ENCODE measurements around the gene SLC16A3. TPM values are rescaled to one million over a fixed set of nuclear protein-coding genes. Genes with fewer than 3 reads are reported as not detected.

SLC16A3 gene
- polyA plus RNA-seq, 1 donor (not counting 4 experiments of a cell fraction or from before 2014, with no cell fraction given), result 35.7 TPM

DNA sequence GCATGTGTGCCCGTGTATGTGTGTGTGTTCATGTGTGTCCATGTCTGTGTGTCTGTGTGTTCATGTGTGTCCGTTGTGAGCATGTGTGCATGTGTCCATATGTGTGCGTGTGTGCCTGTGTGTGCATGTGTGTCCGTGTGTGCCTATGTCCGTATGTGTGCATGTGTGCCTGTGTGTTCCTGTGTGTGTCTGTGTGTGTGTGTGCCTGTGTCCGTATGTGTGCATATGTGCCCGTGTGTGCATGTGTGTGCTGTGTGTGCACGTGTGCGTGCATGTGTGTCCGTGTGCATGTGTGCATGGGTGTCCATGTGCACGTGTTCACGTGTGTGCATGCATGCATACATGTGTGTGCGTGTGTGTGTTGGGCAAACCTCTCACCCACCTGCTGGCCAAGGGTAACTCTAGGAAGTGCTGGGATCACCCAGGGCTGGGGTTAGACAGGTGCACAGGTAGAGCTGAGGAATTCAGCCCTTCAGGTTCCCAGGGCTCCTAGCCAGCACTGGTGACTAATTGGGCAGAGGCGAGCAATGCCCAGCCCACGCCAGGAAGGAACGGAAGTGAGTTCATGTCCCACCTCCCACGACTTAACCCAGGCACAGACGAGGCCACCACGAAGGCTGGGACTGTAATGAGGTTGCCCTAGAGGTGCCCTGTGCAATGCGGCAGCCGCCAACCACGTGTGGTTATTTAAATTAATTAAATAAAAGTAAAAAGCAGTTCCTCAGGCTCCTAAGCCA lies 52.8 kb downstream of the SLC16A3 start:
- peaks cover 36% of the 10 kb centered on the region for H3K4me1 ChIP-seq (ENCODE audit: control insufficient read depth, extremely low read depth, insufficient read depth, low read length)
- H3K79me2 ChIP-seq (ENCODE audit: control insufficient read depth, insufficient read depth, low read length), result no peaks in the 10 kb centered on the region
- H3K4me2 ChIP-seq (ENCODE audit: control insufficient read depth, extremely low read depth, insufficient read depth, low read depth, low read length), result no peak overlapping the region
- dilution Hi-C loops (cut with MboI; ENCODE audit: extremely low pct_ligation_motif_present, low sequenced_read_pairs), result no loop called here
- no peak overlapping the region for H3K4me3 ChIP-seq (ENCODE audit: control insufficient read depth in 2 of 3, extremely low read depth in 1 of 3, insufficient read depth in 2 of 3, low read depth in 1 of 3, low read length in 3 of 3)
- no peaks in the 10 kb centered on the region for H3K27me3 ChIP-seq (ENCODE audit: control insufficient read depth, extremely low read depth, insufficient read depth, low read length)
- H3K9me3 ChIP-seq (ENCODE audit: control insufficient read depth, low read depth, low read length), result no peaks in the 10 kb centered on the region
- H3K27ac ChIP-seq (ENCODE audit: control insufficient read depth, insufficient read depth, low read length), result peak overlapping the region; percentile 23
- no peak for TF ChIP-seq EZH2 (IDR thresholded peaks at IDR 0.05; ENCODE audit: low read length)
- H4K20me1 ChIP-seq (ENCODE audit: control insufficient read depth, extremely low read depth, insufficient read depth, low read length), result no peaks in the 10 kb centered on the region
- no peak overlapping the region for H2AFZ ChIP-seq (ENCODE audit: control insufficient read depth, low read length)
- peak overlapping the region; percentile 42 for H3K9ac ChIP-seq (ENCODE audit: control insufficient read depth, extremely low read depth, insufficient read depth, low read length)
- no peaks in the 10 kb centered on the region for H3K36me3 ChIP-seq (ENCODE audit: control insufficient read depth in 2 of 2, extremely low read depth in 1 of 2, insufficient read depth in 2 of 2, low read length in 2 of 2)
- no peaks in the 10 kb centered on the region for H3K9me1 ChIP-seq (ENCODE audit: control insufficient read depth, extremely low read depth, insufficient read depth, low read length)
- DNase-seq (ENCODE audit: low read depth, low spot score) (no peak), FAIRE-seq (peak; percentile 90)

DNA sequence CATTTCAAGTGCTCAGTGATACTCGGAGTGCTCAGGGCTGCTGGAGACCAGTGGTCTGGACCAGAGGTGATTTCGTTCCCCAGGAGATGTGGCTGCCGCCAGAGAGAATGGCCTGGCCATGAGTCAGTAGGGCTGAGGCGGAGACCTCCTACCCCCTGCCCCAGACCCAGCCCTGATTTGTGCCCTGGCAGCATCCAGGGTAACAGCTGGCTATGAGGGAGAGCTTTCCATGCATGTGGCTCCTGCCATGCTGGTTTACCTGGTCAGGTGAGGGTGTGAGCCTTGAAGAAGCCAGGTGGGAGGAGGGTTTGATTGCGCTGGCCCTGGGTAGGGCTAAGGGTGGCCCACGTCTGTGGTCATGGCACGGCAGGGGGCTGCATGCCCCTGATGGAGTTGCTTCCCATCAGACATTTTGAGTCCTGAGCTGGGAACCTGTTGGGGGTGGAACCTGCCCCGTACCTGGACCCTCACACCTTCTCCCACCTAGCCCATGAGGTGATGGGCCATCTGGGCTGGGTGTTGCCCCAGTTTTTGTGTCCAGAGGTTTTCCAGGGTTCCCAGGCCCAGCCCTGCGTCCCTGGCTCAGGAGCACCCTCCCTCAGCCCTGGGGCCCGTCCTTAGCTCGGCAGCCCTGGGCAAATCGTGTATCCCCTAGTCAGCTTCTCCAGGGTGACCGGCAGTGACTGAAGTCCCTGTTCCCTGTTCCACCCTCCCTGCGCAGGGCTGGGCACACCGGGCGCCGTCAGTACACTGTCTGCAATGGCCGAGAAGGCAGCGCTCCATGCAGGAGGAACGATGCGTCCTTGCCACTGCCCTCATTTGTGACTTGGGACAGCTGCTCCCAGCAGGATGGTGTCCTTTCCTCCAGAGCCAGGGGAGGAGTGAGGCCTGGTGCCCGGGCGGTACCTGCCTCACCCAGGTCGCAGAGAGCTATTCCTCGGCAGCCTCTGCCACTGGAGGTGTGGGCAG lies 53.7 kb downstream of the SLC16A3 start:
- no peaks in the 10 kb centered on the region for H3K9me3 ChIP-seq (ENCODE audit: control insufficient read depth, low read depth, low read length)
- peak overlapping the region; percentile 22 for H3K4me2 ChIP-seq (ENCODE audit: control insufficient read depth, extremely low read depth, insufficient read depth, low read depth, low read length)

More for the DNA sequence above, 53.7 kb downstream of the SLC16A3 start:
- dilution Hi-C loops (cut with MboI; ENCODE audit: extremely low pct_ligation_motif_present, low sequenced_read_pairs), result no loop called here
- no peak overlapping the region for H2AFZ ChIP-seq (ENCODE audit: control insufficient read depth, low read length)
- peak overlapping the region; percentile 42 for H3K9ac ChIP-seq (ENCODE audit: control insufficient read depth, extremely low read depth, insufficient read depth, low read length)
- no peak for DNase-seq (ENCODE audit: low read depth, low spot score)
- TF ChIP-seq, protein P1, sequence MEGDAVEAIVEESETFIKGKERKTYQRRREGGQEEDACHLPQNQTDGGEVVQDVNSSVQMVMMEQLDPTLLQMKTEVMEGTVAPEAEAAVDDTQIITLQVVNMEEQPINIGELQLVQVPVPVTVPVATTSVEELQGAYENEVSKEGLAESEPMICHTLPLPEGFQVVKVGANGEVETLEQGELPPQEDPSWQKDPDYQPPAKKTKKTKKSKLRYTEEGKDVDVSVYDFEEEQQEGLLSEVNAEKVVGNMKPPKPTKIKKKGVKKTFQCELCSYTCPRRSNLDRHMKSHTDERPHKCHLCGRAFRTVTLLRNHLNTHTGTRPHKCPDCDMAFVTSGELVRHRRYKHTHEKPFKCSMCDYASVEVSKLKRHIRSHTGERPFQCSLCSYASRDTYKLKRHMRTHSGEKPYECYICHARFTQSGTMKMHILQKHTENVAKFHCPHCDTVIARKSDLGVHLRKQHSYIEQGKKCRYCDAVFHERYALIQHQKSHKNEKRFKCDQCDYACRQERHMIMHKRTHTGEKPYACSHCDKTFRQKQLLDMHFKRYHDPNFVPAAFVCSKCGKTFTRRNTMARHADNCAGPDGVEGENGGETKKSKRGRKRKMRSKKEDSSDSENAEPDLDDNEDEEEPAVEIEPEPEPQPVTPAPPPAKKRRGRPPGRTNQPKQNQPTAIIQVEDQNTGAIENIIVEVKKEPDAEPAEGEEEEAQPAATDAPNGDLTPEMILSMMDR (optimal IDR thresholded peaks at IDR 0.05 in 1 of 3, IDR thresholded peaks at IDR 0.05 in 1 of 3, conservative IDR thresholded peaks at IDR 0.05 in 1 of 3; ENCODE audit: extremely low read depth in 1 of 3, insufficient read depth in 2 of 3, low read length in 3 of 3), result no peak
- TF ChIP-seq EZH2 (IDR thresholded peaks at IDR 0.05; ENCODE audit: low read length), result no peak
- no peaks in the 10 kb centered on the region for H3K9me1 ChIP-seq (ENCODE audit: control insufficient read depth, extremely low read depth, insufficient read depth, low read length)
- H4K20me1 ChIP-seq (ENCODE audit: control insufficient read depth, extremely low read depth, insufficient read depth, low read length), result no peaks in the 10 kb centered on the region
- H3K36me3 ChIP-seq (ENCODE audit: control insufficient read depth in 2 of 2, extremely low read depth in 1 of 2, insufficient read depth in 2 of 2, low read length in 2 of 2), result no peaks in the 10 kb centered on the region
- H3K79me2 ChIP-seq (ENCODE audit: control insufficient read depth, insufficient read depth, low read length), result no peaks in the 10 kb centered on the region
- peaks cover 36% of the 10 kb centered on the region for H3K4me1 ChIP-seq (ENCODE audit: control insufficient read depth, extremely low read depth, insufficient read depth, low read length)
- no peaks in the 10 kb centered on the region for H3K27me3 ChIP-seq (ENCODE audit: control insufficient read depth, extremely low read depth, insufficient read depth, low read length)
- peak overlapping the region; percentile 26 for H3K27ac ChIP-seq (ENCODE audit: control insufficient read depth, insufficient read depth, low read length)
- no peak for FAIRE-seq
- H3K4me3 ChIP-seq (ENCODE audit: control insufficient read depth in 2 of 3, extremely low read depth in 1 of 3, insufficient read depth in 2 of 3, low read depth in 1 of 3, low read length in 3 of 3), result no peak overlapping the region

Data from keratinocyte (primary cell).